COLO829 (cell line): Measurements from ENCODE around the gene PKHD1.
"Not testable (repeated sequence)": the region's sequence is repeated elsewhere in the genome, so short reads cannot be mapped to it uniquely, and the experiment has no call there.

Experiments used
- DNase-seq: peaks from one replicate; pipeline ENCODE4 v3.0.0; 2012; ENCODE audit warnings: low spot score

Gene PKHD1

GRCh38 chr6:51854876-51855275, 232.5 kb downstream of the PKHD1 start:
- DNase-seq: no peak

DNA sequence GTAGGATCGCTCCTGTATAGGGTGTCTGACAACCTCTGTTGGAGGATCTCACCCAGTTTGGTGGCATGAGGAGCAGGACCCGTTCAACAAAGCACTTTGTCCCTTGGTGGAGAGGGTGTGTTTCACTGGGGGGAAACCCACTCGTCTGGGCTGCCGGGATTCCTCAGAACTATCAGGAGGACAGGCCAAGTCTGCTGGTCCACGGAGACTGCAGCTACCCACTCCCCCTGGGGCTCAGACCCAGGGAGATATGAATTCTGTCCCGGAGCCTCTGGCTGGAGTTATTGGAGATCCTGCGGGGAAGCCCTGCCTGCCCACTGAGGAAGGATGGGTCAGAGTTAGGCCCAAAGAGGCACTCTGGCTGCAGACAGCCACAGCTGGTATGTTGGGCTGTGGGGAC, 233.1 kb downstream of the PKHD1 start:
- DNase-seq: no peak

DNA sequence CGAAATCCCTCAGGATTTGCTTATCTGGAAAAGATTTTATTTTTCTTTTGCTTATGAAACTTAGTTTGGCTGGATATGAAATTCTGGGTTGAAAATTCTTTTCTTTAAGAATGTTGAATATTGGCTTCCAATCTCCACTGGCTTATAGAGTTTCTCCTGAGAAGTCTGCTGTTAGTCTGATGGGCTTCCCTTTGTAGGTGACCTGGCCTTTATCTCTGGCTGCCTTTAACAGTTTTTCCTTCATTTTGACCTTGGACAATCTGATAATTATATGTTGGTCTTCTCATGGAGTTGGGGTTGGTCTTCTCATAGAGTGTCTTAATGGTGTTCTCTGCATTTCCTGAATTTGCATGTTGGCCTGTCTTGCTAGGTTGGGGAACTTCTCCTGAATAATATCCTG, 234.3 kb downstream of the PKHD1 start:
- DNase-seq: not testable (repeated sequence)

GRCh38 chr6:51846531-51846930, 240.9 kb downstream of the PKHD1 start:
- DNase-seq: no peak

DNA sequence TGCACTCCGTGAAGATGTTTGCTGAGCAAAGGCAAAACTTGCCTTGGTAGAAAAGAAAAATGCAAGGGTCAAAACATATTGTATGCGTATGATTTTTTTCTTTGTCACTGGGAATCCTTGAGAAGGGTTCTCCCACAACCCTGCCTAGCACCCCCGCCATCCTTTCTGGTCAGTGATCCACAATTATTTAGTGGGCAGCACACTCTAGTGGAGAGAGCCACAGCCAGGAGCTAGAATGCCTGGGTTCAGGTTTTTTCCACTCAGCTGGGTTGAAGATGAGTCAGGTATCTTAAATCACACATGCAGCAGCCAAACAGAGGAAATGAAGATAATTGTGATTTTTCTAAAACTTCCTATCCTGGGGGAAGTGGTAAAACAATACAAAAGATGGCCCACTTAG, 243.1 kb downstream of the PKHD1 start:
- no peak for DNase-seq

GRCh38 chr6:51843456-51844056, 243.9 kb downstream of the PKHD1 start:
- no peak for DNase-seq

GRCh38 chr6:51842804-51843378, 244.5 kb downstream of the PKHD1 start:
- peak; percentile 83 for DNase-seq

GRCh38 chr6:51842061-51842803, 245.2 kb downstream of the PKHD1 start:
- no peak for DNase-seq

DNA sequence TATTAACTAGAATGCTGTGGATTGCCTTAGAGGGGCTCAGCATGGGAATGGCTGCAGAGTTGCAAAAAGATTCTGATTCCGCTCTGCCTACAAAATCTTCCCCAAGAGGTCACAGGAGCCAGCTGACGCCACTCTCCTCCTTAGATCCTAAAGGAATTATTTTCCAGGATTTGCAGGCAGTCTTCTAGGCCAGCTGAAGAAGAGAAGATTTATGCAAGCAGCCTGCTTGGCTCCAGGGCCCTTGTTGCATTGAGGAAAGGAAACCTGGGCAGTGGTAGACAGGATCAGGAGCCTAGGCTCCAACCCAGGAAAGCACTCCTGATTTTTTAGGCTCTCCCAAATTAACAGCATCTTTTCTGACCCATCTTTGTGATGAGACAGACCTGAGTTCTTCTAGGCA, 245.8 kb downstream of the PKHD1 start:
- DNase-seq: no peak

DNA sequence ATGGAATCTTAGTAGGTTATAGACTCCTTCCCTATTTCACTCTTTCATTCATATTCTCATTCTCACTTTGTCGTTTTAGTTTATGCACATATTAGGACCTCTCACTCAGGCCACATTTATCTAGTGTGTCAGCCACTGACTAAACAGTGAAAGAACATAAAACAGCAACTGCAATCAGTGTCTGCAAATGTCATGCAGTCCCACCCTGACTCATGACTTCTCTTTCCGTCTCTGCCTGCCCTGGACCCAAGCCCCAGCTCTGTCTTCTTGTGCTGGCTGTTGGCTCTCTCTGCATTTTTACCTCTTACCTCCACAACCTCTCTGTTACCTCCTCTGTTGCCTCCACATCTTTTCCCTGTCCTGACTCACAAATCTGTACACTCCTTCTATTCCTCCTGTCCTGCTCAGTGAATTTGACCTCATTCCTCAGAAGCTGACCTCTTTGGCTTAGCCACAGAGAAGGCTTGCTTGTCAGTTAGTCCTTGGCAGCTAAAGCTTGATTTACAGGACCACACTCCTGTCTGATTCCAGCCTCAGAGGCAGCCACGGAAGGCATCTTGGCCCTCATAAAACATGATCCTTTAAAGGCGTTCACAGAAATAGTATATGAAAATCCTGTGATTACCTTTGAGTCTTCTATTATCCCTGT, 247.6 kb downstream of the PKHD1 start:
- DNase-seq: no peak

- no peak for DNase-seq
These were observed 256.7 kb downstream of the PKHD1 start for GRCh38 chr6:51830666-51831065.

GRCh38 chr6:51827580-51827979, 259.8 kb downstream of the PKHD1 start:
- no peak for DNase-seq

GRCh38 chr6:51824940-51825339, 262.5 kb downstream of the PKHD1 start:
- no peak for DNase-seq

- DNase-seq: no peak
These were observed 266.9 kb downstream of the PKHD1 start for GRCh38 chr6:51820555-51820954.

- DNase-seq: no peak
These were observed 268.8 kb downstream of the PKHD1 start for GRCh38 chr6:51818520-51819022.

GRCh38 chr6:51817832-51818231, 269.6 kb downstream of the PKHD1 start:
- DNase-seq: no peak

- DNase-seq: no peak
These were observed 273.0 kb downstream of the PKHD1 start for GRCh38 chr6:51814418-51814817.

- no peak for DNase-seq
These were observed 273.5 kb downstream of the PKHD1 start for GRCh38 chr6:51813904-51814303.

GRCh38 chr6:51812231-51812630, 275.2 kb downstream of the PKHD1 start:
- no peak for DNase-seq

- no peak for DNase-seq
These were observed 281.9 kb downstream of the PKHD1 start for GRCh38 chr6:51805517-51805916.

GRCh38 chr6:51800603-51801002, 286.8 kb downstream of the PKHD1 start:
- DNase-seq: no peak

GRCh38 chr6:51793393-51793792, 294.0 kb downstream of the PKHD1 start:
- no peak for DNase-seq
